Stimulated activated naive CD8-positive, alpha-beta T cell treated with anti-CD3 and anti-CD28 coated beads, Interleukin-15, amount 100 ng/mL, for 72 hours (primary cell): ENCODE measurements around the gene SLC22A16.
"Not testable (repeated sequence)": the region's sequence is repeated elsewhere in the genome, so short reads cannot be mapped to it uniquely, and the experiment has no call there.

Experiments
- ATAC-seq: fragments of 150-1000 bp; cut with Tn5 transposase; 2 replicates; pipeline ENCODE4 v1.10.0; 2021; ENCODE audit warnings: mild to moderate bottlenecking, moderate library complexity
- DNase-seq, 2 donors: peaks; one replicate each; pipeline ENCODE4 v3.0.0; 2021 to 2022
- H3K27ac Mint-ChIP-seq, 2 donors: one replicate each; pipeline ENCODE4 v1.8.0; 2022; ENCODE audit warnings: mild to moderate bottlenecking in 2 of 2, mixed read lengths in 2 of 2, moderate library complexity in 2 of 2
- H3K27me3 Mint-ChIP-seq: one replicate; pipeline ENCODE4 v1.8.0; 2022; ENCODE audit warnings: mixed read lengths
- H3K4me1 Mint-ChIP-seq: one replicate; pipeline ENCODE4 v1.8.0; 2022; ENCODE audit warnings: mild to moderate bottlenecking, mixed read lengths
- H3K4me3 Mint-ChIP-seq, 2 donors: one replicate each; pipeline ENCODE4 v1.8.0; 2022; ENCODE audit warnings: mild to moderate bottlenecking in 2 of 2, mixed read lengths in 2 of 2, moderate library complexity in 1 of 2
- H3K9me3 Mint-ChIP-seq, 2 donors: one replicate each; pipeline ENCODE4 v1.8.0; 2022; ENCODE audit warnings: mixed read lengths in 2 of 2

SLC22A16 gene, protein sequence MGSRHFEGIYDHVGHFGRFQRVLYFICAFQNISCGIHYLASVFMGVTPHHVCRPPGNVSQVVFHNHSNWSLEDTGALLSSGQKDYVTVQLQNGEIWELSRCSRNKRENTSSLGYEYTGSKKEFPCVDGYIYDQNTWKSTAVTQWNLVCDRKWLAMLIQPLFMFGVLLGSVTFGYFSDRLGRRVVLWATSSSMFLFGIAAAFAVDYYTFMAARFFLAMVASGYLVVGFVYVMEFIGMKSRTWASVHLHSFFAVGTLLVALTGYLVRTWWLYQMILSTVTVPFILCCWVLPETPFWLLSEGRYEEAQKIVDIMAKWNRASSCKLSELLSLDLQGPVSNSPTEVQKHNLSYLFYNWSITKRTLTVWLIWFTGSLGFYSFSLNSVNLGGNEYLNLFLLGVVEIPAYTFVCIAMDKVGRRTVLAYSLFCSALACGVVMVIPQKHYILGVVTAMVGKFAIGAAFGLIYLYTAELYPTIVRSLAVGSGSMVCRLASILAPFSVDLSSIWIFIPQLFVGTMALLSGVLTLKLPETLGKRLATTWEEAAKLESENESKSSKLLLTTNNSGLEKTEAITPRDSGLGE

DNA sequence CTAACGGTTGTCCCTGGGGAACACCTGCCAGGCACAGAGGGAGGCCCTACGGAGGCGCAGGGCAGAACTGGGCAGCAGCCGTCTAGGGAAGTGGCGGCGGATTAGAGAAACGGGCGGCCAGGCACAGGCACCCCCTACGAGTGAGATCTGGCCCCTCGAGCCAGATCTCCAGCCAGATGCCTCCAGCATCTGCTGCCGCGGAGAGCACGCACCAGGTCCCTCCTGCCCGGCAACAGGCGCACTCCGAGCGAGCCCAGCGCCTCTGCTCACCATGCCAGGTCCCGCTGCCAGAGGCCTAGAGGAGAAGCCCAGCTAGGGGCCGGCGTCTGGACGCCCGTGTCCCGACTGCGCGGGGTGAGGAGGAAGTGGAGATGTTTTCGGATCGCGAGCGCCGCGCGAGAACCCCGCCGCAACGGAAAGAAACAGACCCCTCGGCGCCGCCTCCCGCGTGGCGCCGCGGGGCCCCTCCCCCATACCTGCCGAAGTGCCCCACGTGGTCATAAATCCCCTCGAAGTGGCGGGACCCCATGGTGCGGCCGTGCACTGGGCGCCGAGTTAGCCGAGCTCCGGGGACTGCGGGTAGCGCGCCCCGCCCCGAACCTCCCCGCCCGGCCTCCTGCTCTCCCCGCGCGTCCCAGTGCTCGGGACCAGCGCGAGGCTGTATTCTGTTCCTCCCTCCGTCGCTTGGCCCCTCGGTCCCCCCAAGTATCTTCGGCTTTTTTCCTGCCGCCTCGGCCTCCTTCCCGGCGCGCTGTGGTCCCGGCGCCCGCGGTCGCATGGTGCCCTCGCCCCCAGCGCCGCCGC, at the start of gene SLC22A16:
Gene SLC22A16 (minus strand): TSS at position 568 of the 804 bp plus-strand sequence. CDS start 39 bp downstream, at position 529.
- Mint-ChIP-seq H3K4me1 (peaks cover 15% of the 10 kb centered on the region), H3K9me3 (peaks cover 0 to 7% of the 10 kb centered on the region in 2 donors), H3K27ac (peak within 1 kb of the TSS in 1 of 2 donors; percentile 64), H3K4me3 (peak within 1 kb of the TSS; percentile 74 to 83), H3K27me3 (peaks cover 51% of the 10 kb centered on the region)
- ATAC-seq = peak; percentile 40
- no peak for DNase-seq

DNA sequence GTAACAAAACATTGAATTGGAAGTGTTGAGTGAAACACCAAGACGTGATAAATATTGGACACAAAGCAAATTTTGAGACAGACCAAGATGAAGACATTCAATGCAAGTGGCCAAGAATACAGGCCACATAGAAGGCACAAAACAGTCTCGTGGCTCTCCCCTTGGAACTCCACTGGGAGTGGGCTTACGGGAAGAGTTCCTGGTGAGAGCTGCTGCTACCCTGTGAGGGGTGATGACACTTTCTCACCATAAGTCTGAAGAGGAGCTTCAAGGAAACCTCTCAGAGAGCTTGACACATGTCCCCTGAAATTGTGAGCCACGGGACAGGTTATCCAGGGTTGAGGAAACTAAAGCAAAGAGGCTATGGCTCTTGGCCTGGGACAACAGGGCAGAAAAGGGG, 48.6 kb upstream of the SLC22A16 start:
- Mint-ChIP-seq H3K27me3 (peaks cover 9% of the 10 kb centered on the region), H3K27ac (no peak overlapping the region), H3K4me3 (no peak overlapping the region), H3K9me3 (no peaks in the 10 kb centered on the region), H3K4me1 (peaks cover 9% of the 10 kb centered on the region)
- DNase-seq = no peak
- ATAC-seq = no peak

DNA sequence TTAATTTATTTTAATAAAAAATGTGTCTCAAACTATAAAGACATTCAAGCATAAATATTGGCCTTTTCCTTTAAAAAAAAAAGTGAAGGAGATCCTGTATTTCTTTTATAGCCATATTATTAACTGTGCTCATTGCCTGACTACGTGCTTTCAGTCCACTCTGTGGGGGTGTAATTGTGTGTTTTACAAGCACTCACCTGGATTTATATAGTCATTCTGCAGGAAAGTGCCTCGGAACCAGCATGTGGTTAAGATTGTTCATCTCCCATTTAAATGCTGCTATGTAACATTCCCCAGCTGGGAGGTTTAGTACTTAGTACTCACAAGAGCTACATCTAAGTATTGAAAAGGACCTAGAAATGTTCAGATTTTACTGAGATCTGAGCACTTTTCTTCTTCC, 47.9 kb upstream of the SLC22A16 start:
- no peaks in the 10 kb centered on the region for H3K9me3 Mint-ChIP-seq
- DNase-seq = no peak
- peaks cover 3% of the 10 kb centered on the region for H3K4me1 Mint-ChIP-seq
- H3K4me3 Mint-ChIP-seq = no peak overlapping the region
- H3K27ac Mint-ChIP-seq = no peak overlapping the region
- ATAC-seq = no peak
- peaks cover 4% of the 10 kb centered on the region for H3K27me3 Mint-ChIP-seq

DNA sequence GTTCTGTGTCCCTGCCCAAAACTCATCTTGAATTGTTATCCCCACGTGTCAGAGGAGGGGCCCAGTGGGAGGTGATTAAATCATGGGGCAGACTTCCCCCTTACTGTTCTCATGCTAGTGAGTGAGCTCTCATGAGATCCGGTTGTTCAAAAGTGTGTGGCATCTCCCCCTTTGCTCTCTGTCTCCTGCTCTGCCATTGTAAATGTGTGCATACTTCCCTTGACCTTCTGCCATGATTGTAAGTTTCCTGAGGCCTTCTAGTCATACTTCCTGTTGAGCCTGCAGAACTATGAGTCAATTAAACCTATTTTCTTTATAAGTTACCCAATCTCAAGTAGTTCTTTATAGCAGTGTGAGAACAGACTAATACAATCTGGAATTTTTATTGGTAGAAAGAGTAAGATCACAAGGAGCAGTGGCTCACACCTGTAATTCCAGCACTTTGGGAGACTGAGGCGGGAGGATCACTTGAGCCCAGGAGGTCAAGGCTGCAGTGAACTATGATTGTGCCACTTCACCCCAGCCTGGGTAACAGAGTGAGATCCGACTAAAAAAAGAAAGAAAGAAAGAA, 47.1 kb upstream of the SLC22A16 start:
- Mint-ChIP-seq H3K4me3 (no peak overlapping the region), H3K4me1 (no peaks in the 10 kb centered on the region), H3K27me3 (no peaks in the 10 kb centered on the region), H3K27ac (no peak overlapping the region), H3K9me3 (no peaks in the 10 kb centered on the region)
- ATAC-seq (no peak), DNase-seq (no peak)

DNA sequence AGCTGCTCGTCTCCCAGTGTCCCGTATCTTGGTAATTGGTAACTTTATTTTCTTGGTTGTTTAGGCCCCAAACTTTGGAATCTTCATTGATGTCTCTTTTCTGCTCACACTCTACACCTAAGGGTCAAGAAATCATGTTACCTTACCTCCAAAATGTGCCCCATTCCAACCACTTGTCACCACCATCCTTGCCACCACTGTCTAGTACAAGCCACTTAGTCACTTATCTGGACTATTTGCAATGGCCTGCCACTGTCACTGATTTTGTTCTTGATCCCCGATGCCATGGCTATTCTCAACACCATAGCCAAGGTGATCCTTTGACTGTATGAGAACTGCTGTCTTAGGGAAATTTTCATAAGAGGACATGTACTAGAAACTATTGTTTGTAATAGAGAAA, 46.0 kb upstream of the SLC22A16 start:
- DNase-seq (no peak), ATAC-seq (no peak)
- Mint-ChIP-seq H3K27ac (no peak overlapping the region), H3K9me3 (no peaks in the 10 kb centered on the region), H3K27me3 (no peaks in the 10 kb centered on the region), H3K4me1 (no peaks in the 10 kb centered on the region), H3K4me3 (no peak overlapping the region)

DNA sequence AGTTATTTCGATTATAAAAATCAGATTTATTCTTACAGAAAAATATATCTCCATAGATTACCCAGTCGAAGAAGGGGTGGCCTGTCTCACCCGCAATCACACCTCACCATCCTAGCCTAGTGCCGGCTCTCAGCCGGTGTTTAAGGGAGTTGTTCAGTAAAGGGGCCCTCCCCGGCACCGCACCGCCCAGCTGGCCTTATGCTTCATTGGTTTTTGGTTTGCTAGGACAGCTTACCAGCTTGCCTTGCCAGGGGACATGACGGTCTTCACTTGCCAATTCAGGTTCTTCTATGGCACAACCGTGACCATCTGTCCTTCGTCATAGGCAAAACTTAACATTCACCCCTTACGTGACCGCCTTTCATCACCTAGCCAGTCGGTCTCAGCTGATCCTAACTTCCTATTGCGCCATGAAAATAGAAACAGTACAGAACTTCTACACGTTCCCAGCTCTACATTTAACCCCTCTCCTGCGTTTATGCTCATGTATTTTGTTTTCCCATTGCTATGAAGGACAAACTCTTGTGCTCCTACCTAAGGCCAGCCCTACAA, 44.7 kb upstream of the SLC22A16 start:
- Mint-ChIP-seq H3K9me3 (no peaks in the 10 kb centered on the region), H3K27me3 (no peaks in the 10 kb centered on the region), H3K4me1 (no peaks in the 10 kb centered on the region), H3K27ac (no peak overlapping the region), H3K4me3 (no peak overlapping the region)
- ATAC-seq (no peak), DNase-seq (no peak)

DNA sequence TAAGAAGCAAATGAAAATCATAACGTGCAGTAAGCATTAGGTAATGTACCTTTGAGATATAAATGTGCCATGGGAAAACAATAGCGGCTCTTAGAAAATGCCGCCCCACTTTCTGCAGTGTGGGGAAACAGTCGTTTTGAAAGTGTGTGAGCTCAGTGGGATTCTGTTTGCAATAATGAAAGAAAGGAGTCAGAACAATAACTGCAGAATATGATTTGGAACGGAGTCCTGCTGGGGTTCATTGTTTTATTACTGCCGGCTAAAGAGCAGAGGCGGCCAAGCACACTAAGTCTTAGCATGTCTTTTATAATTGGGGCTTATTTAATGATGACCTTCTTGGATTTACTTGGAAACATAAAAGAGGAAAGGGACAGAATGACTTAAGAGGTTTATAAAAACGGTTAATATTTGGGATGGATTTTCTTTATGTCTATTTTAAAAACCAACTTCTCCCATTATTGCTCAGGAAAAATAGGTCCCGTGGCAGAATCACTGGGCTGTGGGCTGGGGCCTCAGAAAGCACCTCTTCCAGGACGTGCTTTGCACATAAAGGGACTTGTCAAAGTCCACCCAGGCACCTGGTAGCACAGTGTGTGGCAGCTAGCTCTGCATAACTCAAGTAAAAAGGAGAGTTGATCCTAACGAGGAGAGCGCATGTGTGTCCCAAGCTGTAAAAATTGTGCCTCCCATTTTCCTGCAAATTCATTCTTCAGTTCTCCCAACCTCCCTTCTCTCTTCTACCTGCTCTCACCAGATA, 44.0 kb upstream of the SLC22A16 start:
- H3K27me3 Mint-ChIP-seq = no peaks in the 10 kb centered on the region
- H3K4me3 Mint-ChIP-seq = no peak overlapping the region
- H3K9me3 Mint-ChIP-seq = no peaks in the 10 kb centered on the region
- no peak for ATAC-seq
- H3K4me1 Mint-ChIP-seq = no peaks in the 10 kb centered on the region
- no peak overlapping the region for H3K27ac Mint-ChIP-seq
- DNase-seq = no peak

DNA sequence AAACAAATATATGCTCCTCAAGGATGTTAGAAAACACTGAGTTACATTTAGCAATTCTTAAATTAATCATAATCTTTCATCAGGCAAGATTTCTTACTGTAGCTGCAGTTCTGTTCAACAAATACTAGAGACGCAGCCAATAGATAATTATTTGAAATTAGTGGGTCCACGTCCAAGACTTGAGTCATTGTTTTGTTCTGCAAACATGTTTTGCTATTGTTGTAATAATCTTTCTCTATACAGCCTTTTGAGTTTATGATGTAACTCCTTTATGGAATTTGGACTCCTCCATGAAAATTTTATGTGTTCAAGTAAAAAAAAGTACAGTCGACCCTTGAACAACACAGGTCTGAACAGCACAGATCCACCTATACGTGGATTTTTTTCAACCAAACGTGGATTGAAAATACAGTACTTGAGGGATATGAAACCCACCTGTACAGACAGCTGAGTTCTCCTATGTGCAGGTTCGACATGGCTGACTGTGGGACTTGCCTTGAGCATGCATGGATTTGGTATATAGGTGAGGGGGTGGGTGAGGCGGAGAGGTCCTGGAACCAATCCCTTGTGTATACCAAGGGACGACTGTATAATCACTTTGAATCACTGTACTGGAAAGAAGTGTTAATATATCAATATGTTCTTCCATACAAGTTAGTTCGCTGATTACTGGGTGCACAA, 41.3 kb upstream of the SLC22A16 start:
- DNase-seq = no peak
- H3K9me3 Mint-ChIP-seq = no peaks in the 10 kb centered on the region
- no peaks in the 10 kb centered on the region for H3K27me3 Mint-ChIP-seq
- no peaks in the 10 kb centered on the region for H3K4me1 Mint-ChIP-seq
- no peak overlapping the region for H3K27ac Mint-ChIP-seq
- no peak for ATAC-seq
- no peak overlapping the region for H3K4me3 Mint-ChIP-seq

DNA sequence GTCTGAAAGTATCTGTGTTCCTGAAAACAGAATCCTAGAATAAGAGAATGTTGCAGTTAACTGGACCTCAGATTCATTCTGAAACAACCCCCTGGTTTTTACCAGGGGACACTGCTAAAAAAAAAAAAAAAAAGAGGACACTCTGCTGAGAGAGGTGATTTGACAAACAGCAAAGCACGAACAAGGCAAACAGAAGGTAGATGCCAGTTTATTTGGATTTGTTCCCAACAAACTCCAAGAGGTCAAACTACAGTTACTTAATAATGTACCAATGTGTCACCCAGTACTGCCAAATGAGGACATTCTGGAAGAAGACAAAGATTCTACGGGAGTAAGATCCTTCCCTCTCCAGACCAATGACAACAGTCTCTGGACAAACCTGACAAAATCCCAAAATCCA, 40.6 kb upstream of the SLC22A16 start:
- Mint-ChIP-seq H3K27ac (no peak overlapping the region), H3K4me3 (no peak overlapping the region), H3K9me3 (no peaks in the 10 kb centered on the region), H3K27me3 (peaks cover 7% of the 10 kb centered on the region), H3K4me1 (no peaks in the 10 kb centered on the region)
- no peak for DNase-seq
- no peak for ATAC-seq

DNA sequence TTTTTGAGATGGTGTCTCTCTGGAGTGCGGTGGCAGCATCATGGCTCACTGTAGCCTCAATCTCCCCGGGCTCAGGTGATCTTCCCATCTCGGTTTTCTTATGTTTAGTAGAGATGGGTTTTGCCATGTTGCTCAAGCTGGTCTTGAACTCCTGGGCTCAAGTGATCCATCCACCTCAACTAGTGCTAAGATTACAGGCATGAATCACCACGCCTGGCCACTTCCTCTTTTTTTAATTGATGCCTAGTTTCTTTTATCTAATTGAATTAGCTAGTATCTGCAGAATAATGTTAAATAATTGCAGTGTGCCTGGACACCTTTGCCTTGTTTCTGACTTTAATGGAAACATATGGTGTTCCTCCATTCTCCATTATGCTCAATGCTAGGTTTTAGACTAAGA, 38.4 kb upstream of the SLC22A16 start:
- Mint-ChIP-seq H3K4me1 (no peaks in the 10 kb centered on the region), H3K27me3 (peaks cover 14% of the 10 kb centered on the region), H3K9me3 (no peaks in the 10 kb centered on the region), H3K27ac (no peak overlapping the region), H3K4me3 (no peak overlapping the region)
- ATAC-seq = no peak
- no peak for DNase-seq

DNA sequence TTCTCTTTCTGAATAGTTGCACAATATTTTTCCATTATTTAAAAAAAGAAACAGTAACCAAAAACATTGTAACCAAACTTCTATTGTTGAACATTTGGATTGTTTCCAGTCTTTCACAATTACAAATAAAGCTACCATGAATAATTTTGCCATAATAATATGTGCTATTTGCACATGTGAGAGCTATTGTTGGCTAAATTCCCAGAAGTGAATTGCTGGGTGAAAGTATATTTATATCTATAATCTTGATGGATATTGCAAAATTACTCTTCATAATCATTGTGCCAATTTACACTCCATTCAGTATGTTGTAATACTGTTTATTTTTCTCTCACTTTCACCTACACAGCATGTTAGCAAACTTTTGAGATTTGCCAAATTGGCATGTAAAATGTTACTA, 36.6 kb upstream of the SLC22A16 start:
- no peaks in the 10 kb centered on the region for H3K4me1 Mint-ChIP-seq
- H3K9me3 Mint-ChIP-seq = no peaks in the 10 kb centered on the region
- H3K4me3 Mint-ChIP-seq = no peak overlapping the region
- no peak overlapping the region for H3K27ac Mint-ChIP-seq
- peaks cover 25% of the 10 kb centered on the region for H3K27me3 Mint-ChIP-seq
- ATAC-seq (no peak), DNase-seq (no peak)

DNA sequence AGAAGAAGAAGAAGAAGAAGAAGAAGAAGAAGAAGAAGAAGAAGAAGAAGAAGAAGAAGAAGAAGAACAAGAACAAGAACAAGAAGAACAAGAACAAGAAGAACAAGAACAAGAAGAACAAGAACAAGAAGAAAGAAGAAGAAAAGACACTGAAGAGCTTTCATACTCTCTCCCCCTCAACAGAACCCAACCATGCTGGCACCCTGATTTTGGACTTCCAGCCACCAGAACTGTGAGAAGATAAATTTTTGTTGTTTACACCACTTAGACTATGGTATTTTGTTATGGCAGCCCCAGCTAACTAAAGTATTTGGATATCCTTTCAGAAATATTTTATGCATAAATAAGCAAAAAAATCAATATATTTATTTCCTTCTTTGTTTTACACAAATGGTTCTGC, 36.1 kb upstream of the SLC22A16 start:
- not testable (repeated sequence) for H3K9me3 Mint-ChIP-seq, DNase-seq, H3K4me3 Mint-ChIP-seq, H3K27ac Mint-ChIP-seq, ATAC-seq, H3K4me1 Mint-ChIP-seq
- peaks cover 25% of the 10 kb centered on the region for H3K27me3 Mint-ChIP-seq

DNA sequence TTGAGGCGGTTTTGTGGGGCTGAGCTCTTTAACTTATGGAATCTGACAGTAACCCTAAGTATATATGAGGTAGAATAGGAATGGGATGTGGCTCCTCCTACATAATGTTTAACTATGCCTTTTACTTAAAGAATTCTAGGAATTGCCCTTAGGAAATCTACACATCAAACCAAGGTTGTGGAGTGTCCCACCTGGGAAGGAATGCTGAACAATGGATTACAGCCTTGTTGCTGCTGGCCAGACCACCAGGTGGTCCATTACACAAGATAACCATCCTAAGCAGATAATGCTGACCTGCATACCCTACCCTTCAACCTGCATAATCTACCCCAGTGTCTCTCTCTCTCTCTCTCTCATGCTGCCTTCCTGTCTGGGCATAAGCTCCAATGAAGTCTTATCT, 35.0 kb upstream of the SLC22A16 start:
- Mint-ChIP-seq H3K9me3 (peaks cover under 1% of the 10 kb centered on the region in 2 donors), H3K4me1 (no peaks in the 10 kb centered on the region), H3K27ac (no peak overlapping the region), H3K4me3 (no peak overlapping the region), H3K27me3 (peaks cover 25% of the 10 kb centered on the region)
- DNase-seq (no peak), ATAC-seq (no peak)

DNA sequence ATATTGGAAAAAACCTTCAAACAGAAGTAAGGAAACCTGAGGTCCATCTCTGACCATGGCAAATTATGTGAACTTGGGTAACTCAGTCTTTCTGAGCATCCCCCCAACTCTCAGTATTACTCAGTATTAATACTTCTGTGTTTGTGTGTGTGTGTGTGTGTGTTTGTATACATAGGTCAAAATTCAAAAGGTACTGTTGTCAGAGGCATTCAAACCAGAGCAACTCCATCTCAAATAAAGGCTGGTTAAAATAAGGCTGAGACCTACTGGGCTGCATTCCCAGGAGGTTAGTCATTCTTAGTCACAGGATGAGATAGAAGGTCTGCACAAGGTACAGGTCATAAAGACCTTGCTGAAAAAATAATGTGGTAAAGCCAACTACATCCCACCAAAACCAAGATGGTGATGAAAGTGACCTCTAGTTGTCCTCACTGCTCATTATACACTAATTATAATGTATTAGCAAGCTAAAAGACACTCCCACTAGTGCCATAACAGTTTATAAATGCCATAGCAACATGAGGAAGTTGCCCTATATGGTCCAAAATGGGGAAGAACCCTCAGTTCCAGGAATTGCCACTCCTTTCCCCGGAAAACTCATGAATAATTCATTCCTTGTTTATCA, 33.3 kb upstream of the SLC22A16 start:
- H3K4me3 Mint-ChIP-seq = no peak overlapping the region
- H3K4me1 Mint-ChIP-seq = no peaks in the 10 kb centered on the region
- H3K27ac Mint-ChIP-seq = no peak overlapping the region
- peaks cover 6 to 10% of the 10 kb centered on the region in 2 donors for H3K9me3 Mint-ChIP-seq
- DNase-seq (no peak), ATAC-seq (peak; percentile 60)
- peaks cover 25% of the 10 kb centered on the region for H3K27me3 Mint-ChIP-seq
